HG03432 (cell line): ENCODE data around the gene HES1.

Experiments used
- ATAC-seq: cut with Tn5 transposase; IDR thresholded peaks from one replicate; pipeline ENCODE4 v1.9.1; 2021; ENCODE audit warnings: mild to moderate bottlenecking, moderate library complexity; ENCODE audit not compliant: unreplicated experiment

HES1 gene

DNA sequence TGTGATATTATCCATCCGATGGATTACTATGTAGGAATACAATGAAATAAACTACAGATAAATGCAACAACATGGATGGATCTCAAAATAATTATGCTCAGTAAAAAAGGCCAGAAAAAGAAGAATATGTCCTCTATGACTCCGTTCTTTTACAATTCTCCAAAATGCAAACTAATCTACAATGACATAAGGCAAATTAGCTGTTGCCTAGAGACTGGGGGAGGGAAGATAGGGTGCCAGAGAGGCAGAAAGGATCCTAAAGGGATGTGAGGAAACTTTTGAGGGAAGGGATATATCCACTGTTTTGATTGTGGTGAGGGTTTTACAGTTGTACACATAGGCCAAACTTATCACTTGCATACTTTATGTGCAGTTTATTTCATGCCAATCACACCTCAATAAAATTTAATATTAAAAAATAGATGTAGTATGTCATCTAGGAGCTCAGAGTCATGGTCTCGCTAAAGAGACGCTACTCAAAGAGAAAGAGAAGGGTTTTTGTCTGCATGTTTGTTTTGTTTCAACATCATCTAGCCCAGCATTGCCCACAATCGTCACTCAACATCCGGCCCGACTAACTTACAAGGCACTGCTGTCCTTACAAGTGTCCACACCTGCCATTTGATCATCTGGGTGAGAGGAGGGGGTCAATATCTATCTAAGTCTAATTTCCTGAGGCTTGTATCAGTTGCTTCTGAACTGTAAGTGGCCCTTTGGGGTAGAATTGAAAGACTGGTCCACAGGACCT is 29.5 kb downstream of the HES1 start:
- ATAC-seq: no peak

GRCh38 chr3:194166682-194167479 is 30.9 kb downstream of the HES1 start:
- no peak for ATAC-seq

DNA sequence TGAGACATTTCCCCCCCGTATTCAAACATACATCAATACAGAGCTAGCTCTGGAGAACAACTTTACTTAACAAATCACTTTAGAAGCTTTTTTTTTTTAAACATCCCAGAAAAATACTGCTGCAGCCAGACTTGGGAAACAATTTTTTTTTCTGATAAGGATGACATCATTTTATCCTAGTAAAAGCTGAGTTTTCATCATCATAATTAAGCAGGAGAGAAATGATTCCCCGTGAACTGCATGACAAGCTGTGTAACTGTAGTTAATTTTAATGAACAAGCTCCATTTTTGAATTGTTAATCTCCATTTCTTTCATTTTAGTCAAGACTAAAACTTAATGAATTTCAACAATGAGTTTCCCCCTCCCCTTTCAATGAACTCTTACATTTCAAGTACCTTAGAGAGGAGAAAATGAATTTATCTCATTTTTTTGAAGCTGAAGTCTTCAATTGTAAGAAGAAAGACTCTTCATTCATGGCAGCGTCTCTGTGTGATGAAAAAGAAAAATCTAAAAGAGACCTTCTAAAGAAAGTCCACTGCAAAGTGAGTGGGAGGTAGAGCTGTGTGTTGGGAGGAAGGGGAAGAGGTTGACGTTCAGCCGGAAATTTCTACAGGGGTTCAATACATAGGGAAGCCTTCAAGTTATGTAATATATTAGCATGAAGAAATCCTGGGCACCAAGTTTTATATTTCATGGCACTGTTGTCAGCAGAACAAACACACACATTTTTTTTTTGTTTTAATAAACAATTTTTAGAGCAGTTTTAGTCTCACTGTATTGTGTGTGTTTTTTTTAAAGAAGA is 31.7 kb downstream of the HES1 start:
- no peak for ATAC-seq

- no peak for ATAC-seq
Observed at GRCh38 chr3:194168994-194169393, 33.0 kb downstream of the HES1 start.

- ATAC-seq: no peak
Observed at GRCh38 chr3:194169595-194169994, 33.6 kb downstream of the HES1 start.

GRCh38 chr3:194170793-194171192 is 34.8 kb downstream of the HES1 start:
- ATAC-seq: no peak

GRCh38 chr3:194174406-194174805 is 38.5 kb downstream of the HES1 start:
- ATAC-seq: no peak

DNA sequence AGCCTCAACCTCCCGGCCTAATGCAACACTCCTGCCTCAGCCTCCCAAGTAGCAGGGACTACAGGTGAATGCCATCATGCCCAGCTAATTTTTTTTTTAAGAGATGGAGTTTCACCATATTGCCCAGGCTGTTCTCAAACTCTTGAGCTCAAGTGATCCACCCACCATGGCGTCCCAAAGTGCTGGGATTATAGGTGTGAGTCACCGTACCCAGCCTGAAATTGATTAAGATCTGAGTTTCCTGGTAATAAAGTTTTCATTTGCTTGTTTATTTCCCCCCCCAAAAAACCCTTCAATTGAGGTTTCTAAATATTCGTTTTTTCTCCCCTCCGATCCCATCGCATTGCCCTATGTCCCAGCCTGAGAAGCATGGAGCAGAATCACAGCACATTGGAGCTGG is 39.0 kb downstream of the HES1 start:
- no peak for ATAC-seq

- no peak for ATAC-seq
Observed at GRCh38 chr3:194176274-194176991, 40.5 kb downstream of the HES1 start.

GRCh38 chr3:194177141-194177540 is 41.2 kb downstream of the HES1 start:
- ATAC-seq: no peak

DNA sequence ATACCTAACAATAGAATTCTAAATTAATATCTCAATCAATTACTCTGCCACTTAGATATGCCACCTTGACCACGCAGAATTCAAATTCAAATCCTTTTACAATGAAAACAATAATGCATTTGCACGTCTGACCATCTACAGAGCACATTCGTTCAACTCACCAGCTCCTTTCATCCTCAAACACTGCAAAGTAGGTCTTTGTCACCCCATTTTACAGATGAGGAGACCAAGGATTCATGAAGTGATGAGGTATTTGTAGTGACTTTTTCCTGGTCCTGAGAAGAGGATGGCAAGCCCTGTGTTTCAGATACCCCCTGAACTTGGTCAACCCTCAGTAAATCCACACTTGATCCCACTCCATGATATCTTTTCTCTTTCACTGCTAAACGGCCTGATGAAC is 42.2 kb downstream of the HES1 start:
- no peak for ATAC-seq

DNA sequence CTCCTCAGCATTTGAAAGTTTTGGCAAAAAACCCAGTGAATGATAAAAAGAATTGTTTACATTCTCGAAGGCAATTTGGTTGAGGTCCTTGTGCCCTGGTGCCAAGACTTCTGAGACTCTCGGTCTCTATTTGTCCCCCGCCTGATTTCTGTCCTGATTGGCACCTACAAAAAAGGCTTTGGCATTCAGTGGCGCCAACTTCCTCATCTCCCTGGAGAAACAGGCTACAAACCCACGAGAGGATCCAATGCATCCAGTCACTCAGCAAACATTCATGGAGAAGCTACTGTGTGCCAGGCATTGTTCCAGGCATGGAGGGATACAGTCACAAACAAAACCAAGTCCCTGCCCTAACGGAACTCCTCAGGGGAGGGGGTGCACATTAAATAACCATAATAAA is 42.7 kb downstream of the HES1 start:
- no peak for ATAC-seq

DNA sequence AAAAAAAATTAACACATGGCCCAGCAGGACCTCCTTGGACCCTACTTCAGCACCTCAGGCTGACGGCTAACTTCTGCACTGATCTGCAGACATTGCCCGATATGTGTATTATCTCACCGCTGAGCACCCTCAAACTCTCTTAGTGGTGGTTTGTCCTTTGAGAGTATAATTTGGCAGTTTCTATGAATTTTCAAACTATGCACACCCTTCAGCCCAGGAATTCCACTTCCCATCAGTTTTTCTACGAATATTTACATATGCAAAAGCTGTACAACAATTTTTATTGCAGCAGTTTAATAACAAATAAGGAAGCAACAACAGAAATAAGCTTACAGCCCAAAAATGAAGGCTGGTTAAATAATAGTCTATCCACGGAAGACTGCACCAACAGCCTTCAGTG is 44.6 kb downstream of the HES1 start:
- no peak for ATAC-seq

DNA sequence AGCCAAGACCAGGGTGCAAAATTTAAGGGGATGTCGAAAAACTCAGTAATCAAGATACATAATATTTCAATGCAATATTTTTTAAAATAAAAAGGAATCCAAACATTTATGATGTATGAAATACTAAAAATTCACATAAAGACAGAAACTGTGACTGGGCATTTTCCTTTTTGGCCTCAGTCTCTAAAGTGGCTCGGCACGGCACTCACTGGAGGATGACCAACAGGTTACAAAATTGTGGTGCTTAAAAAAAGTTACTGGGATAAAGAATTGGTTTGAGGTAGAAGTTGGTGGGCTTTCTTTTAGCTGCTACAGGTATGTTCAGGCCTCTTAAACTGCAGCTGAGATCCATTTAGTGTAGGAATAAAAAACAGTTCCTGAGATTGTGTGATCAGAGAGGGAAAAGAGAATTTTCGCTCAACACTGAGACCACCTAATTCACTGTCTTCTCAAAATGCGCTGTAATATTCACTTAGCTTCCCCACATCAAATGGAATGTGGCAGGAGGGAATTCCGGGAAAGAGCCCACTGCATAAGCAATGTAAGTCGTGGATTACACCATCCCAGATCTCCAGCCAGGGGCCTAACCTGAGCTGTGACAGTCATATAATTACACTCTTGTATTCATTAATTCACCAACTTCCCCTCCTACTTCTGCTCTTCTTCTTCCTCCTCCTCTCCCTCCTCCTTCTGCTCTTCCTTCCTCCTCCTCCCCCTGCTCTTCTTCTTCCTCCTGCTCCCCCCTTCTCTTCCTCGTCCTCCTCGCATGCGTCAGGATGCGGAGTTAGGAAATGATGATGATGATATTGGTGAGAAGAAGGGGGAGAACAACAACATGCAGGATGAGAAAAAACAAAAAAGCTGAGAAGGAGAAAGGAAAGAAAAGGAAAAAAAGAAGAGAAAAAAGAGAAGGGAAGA is 45.9 kb downstream of the HES1 start:
- no peak for ATAC-seq

GRCh38 chr3:194183271-194183670 is 47.3 kb downstream of the HES1 start:
- ATAC-seq: no peak

DNA sequence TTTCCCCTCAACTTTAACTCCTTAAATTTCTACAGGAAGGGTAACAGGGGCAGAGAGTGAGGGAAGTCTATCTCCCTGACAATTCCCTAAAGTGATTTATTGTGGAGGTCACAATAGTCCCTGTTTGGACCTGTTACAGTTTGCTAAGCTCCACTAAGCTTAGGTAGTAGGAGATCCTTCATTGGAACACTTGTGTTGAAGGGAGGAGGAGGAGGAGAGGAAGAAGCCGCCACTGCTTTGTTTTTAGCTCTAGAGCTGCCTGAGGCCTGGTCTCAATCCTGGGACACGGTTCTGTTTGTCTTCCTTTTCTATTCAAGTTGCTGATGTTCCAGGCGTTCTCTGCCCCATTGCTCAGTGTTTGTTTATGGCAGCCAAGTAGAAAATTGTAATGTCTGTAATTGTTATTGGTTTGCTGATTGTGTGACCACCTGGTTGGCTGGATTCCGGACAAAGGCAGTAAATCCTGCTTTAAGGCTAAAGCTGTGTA is 48.4 kb downstream of the HES1 start:
- no peak for ATAC-seq

GRCh38 chr3:194184801-194185200 is 48.9 kb downstream of the HES1 start:
- ATAC-seq: no peak

GRCh38 chr3:194185221-194185620 is 49.3 kb downstream of the HES1 start:
- ATAC-seq: no peak

DNA sequence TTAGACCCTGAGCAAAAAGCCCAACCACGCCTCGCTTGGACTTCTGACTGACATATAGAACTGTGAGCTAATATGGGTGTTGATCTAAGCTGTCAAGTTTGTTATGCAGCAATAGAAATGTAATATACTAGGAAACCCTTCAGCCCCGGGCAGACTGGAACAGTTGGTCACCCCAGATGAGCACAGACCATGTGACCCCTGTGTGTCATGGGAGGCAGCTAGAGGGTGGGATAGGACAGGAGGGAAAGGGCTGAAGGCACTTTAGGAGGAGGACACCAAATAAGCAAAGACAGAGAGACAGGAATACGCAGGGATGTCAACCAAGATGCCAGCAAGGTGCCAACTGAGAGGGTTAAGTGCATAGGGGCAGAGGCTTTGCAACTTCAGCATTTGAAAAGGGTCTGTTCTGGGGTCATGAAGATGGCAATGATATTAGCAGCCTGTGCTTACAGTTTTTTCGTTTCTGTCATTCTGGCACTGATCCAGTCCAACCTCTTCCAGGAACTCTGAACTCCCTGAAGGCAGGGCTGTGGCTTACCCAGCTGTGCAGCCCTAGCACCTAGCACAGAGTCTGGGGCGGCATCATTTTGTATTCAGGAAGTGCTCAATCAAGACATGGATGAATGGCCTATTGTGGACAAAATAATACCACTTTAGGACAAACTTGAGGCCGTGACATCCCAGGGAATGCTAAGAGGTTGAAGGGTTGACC is 51.4 kb downstream of the HES1 start:
- no peak for ATAC-seq
